Loucy (cell line): ENCODE measurements around the gene CCDC51.

ENCODE experiments used
- H2AFZ ChIP-seq: fragments of 200-600 bp; sonication (generic); 2 replicates; pipeline ENCODE4 v1.6.0; 2016; ENCODE audit warnings: antibody characterized with exemption, mild to moderate bottlenecking, low read length, moderate library complexity
- H3F3A ChIP-seq: fragments of 200-600 bp; 2 replicates; pipeline ENCODE4 v1.6.0; 2016; ENCODE audit warnings: antibody characterized with exemption, low read depth, mild to moderate bottlenecking
- H3K27me3 ChIP-seq: fragments of 200-600 bp; sonication (generic); 2 replicates; pipeline ENCODE4 v1.6.1; 2014; ENCODE audit warnings: low read length, mild to moderate bottlenecking; ENCODE audit not compliant: insufficient read depth, poor library complexity, severe bottlenecking
- H3K36me3 ChIP-seq: fragments of 200-600 bp; sonication (generic); 2 replicates; pipeline ENCODE4 v1.6.1; 2016; ENCODE audit warnings: low read length; ENCODE audit not compliant: insufficient read depth
- H3K4me1 ChIP-seq: fragments of 200-600 bp; sonication (generic); 2 replicates; pipeline ENCODE4 v1.5.1; 2014; ENCODE audit warnings: low read length, mild to moderate bottlenecking; ENCODE audit not compliant: insufficient read depth, poor library complexity, severe bottlenecking
- H3K4me2 ChIP-seq: fragments of 200-600 bp; sonication (generic); 2 replicates; pipeline ENCODE4 v1.6.0; 2014; ENCODE audit warnings: antibody characterized with exemption, low read length, low read depth, mild to moderate bottlenecking; ENCODE audit not compliant: poor library complexity, severe bottlenecking
- H3K4me3 ChIP-seq: fragments of 200-600 bp; sonication (generic); 2 replicates; pipeline ENCODE4 v1.5.1; 2014; ENCODE audit warnings: low read length, mild to moderate bottlenecking, mixed read lengths; ENCODE audit not compliant: poor library complexity, severe bottlenecking
- H3K79me2 ChIP-seq: fragments of 200-600 bp; sonication (generic); 2 replicates; pipeline ENCODE4 v1.6.1; 2014; ENCODE audit warnings: low read length; ENCODE audit not compliant: insufficient read depth
- H3K9ac ChIP-seq: fragments of 200-600 bp; sonication (generic); 2 replicates; pipeline ENCODE4 v1.6.0; 2014; ENCODE audit warnings: mild to moderate bottlenecking, low read depth, low read length, moderate library complexity; ENCODE audit not compliant: poor library complexity, severe bottlenecking
- H3K9me2 ChIP-seq: fragments of 200-600 bp; sonication (generic); replicated peaks from 2 replicates; pipeline ENCODE4 v1.6.1; 2016; ENCODE audit warnings: low read depth, low read length, mixed read lengths
- H3K9me3 ChIP-seq: fragments of 200-600 bp; sonication (generic); 2 replicates; pipeline ENCODE4 v1.6.1; 2014; ENCODE audit warnings: mild to moderate bottlenecking, antibody characterized with exemption, low read length, low read depth; ENCODE audit not compliant: insufficient read depth
- H4K20me1 ChIP-seq: fragments of 200-600 bp; sonication (generic); 2 replicates; pipeline ENCODE4 v1.6.0; 2014; ENCODE audit warnings: antibody characterized with exemption, low read length, mild to moderate bottlenecking; ENCODE audit not compliant: insufficient read depth, poor library complexity, severe bottlenecking
- EZH2phosphoT487 ChIP-seq: fragments of 200-600 bp; IDR thresholded peaks from 2 replicates; pipeline ENCODE4 v1.6.1; 2018; ENCODE audit warnings: antibody characterized with exemption, mild to moderate bottlenecking, moderate library complexity, borderline replicate concordance
- TF ChIP-seq, protein P1 (sequence below): fragments of 200-600 bp; sonication (generic); conservative IDR thresholded peaks from 2 replicates; pipeline ENCODE4 v1.5.1; 2014; ENCODE audit warnings: mild to moderate bottlenecking, antibody characterized with exemption, low read length

Gene CCDC51

DNA sequence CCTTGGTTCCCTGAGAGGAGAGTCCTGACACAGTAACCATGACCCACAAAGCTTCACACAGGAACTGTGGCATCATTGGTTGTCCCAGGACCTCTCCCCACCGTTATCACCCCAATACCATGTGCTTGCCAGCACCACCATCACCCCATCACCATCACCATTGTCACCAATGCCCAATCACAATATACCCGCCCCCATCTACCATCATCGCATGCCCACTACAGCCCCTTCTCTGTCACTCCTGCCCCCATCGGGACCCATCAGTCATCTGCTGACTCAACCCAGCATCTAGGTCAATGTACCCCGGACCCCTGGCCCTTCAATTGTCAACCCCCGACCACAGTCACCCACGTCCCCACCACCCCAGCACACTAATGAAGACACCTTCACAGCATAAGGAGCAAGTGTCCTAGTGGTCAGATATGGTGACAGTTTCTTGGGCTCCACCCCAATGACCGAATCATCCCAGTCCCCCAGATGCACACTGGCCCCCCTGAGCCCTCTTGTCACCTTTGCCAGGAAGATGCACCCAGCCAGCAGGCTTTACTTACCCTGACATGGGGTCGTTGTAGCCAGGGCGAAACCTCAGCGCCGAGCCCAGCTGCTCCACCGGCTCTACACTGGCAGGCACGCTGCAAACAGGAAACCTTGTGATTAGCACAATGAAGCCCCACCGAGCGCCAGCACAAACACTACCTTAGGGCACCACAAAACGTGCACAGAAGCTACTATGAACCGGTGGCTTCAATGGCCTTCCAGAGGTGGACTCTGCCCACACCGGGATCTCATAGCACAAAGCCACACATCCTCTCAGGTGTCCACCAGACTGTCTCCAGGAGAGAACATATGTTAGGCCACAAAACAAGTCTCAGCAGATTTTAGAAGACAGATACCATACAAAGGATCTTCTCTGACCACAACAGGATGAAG lies 39.0 kb upstream of the CCDC51 start:
- Histone ChIP-seq H3K4me1 (peaks cover 18% of the 10 kb centered on the region), H3K36me3 (no peaks in the 10 kb centered on the region), H3K9me2 (no peaks in the 10 kb centered on the region), H3F3A (no peaks in the 10 kb centered on the region), H3K9ac (peak overlapping the region; percentile 43), H4K20me1 (no peaks in the 10 kb centered on the region), H3K79me2 (no peaks in the 10 kb centered on the region), H3K4me2 (peak overlapping the region; percentile 63), H3K4me3 (peak overlapping the region; percentile 60), H2AFZ (no peak overlapping the region), H3K27me3 (no peaks in the 10 kb centered on the region), H3K9me3 (no peaks in the 10 kb centered on the region)
- no peak for TF ChIP-seq EZH2phosphoT487
- TF ChIP-seq, protein P1, sequence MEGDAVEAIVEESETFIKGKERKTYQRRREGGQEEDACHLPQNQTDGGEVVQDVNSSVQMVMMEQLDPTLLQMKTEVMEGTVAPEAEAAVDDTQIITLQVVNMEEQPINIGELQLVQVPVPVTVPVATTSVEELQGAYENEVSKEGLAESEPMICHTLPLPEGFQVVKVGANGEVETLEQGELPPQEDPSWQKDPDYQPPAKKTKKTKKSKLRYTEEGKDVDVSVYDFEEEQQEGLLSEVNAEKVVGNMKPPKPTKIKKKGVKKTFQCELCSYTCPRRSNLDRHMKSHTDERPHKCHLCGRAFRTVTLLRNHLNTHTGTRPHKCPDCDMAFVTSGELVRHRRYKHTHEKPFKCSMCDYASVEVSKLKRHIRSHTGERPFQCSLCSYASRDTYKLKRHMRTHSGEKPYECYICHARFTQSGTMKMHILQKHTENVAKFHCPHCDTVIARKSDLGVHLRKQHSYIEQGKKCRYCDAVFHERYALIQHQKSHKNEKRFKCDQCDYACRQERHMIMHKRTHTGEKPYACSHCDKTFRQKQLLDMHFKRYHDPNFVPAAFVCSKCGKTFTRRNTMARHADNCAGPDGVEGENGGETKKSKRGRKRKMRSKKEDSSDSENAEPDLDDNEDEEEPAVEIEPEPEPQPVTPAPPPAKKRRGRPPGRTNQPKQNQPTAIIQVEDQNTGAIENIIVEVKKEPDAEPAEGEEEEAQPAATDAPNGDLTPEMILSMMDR: no peak

DNA sequence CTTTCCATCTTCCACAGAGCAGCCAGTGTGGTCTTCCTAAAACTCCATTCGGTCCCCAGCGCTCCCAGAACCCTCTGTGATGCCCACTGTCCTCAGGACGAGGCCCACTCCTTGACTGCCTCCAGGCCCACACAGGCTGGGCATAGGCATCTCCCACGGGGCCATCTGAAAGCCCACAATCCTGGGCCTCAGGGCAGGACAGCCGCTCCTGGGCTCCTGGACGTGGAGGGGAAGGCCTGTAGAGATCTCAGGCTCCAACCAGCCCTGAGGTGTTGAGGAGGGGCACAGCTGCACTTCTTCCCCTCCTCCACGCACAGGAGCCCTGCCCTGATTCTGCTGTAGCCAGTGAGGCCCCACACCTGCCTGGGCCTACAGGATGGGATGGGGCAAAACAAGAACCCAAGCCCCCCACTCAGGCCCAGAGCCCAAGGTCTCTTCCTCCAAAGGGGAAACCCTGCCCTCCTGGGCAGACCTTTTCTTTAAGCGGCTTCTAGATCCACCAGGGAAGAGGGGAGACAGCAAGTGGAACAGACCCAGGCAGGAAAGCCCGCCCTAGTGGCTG lies 38.1 kb upstream of the CCDC51 start:
- peaks cover 24% of the 10 kb centered on the region for H3K4me1 ChIP-seq
- TF ChIP-seq EZH2phosphoT487: no peak
- TF ChIP-seq, protein P1: no peak
- H3K79me2 ChIP-seq: no peaks in the 10 kb centered on the region
- H3K36me3 ChIP-seq: no peaks in the 10 kb centered on the region
- no peaks in the 10 kb centered on the region for H3K27me3 ChIP-seq
- no peaks in the 10 kb centered on the region for H3K9me2 ChIP-seq
- no peaks in the 10 kb centered on the region for H4K20me1 ChIP-seq
- no peaks in the 10 kb centered on the region for H3F3A ChIP-seq
- no peak overlapping the region for H2AFZ ChIP-seq
- H3K4me3 ChIP-seq: peak overlapping the region; percentile 60
- peak overlapping the region; percentile 63 for H3K4me2 ChIP-seq
- no peaks in the 10 kb centered on the region for H3K9me3 ChIP-seq
- peak overlapping the region; percentile 43 for H3K9ac ChIP-seq

DNA sequence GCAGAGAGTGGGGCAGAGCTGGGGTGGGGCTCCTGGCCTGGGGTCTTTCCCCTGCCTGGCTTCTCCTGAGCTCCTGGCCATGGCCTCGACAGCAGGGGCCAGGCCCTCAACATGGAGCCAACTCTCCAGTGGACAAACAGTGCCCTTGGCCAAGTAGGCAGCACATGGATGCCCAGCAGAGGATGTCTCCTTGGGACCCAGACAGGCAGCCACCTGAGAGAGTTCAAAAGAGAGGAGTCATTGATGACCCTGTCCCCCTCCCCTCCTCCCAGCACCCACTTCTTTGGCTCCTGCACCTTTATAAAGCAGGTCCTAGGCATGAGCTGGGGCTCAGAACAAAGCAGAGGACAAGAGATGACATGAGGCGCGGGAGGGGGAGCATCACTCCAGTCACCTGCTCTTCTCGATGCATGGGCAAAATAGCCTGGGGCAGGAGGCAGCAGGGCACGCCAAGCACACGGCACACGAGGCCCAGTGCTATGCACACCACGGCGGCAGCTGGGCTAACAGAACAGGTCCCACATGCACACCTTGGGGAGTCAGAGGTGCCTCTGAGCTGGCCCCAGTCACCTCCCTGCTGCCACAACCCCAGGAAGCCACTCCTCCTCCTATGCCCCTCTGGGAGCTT lies 36.6 kb upstream of the CCDC51 start:
- no peak overlapping the region for H3K9ac ChIP-seq
- H4K20me1 ChIP-seq: no peaks in the 10 kb centered on the region
- no peaks in the 10 kb centered on the region for H3K36me3 ChIP-seq
- H3K4me2 ChIP-seq: no peak overlapping the region
- H2AFZ ChIP-seq: no peak overlapping the region
- H3K4me1 ChIP-seq: peaks cover 24% of the 10 kb centered on the region
- H3F3A ChIP-seq: no peaks in the 10 kb centered on the region
- H3K27me3 ChIP-seq: no peaks in the 10 kb centered on the region
- peaks cover 11% of the 10 kb centered on the region; the same call in 1 of the 2 replicates for H3K79me2 ChIP-seq
- H3K9me3 ChIP-seq: no peaks in the 10 kb centered on the region
- no peak for TF ChIP-seq EZH2phosphoT487
- TF ChIP-seq, protein P1: no peak
- H3K4me3 ChIP-seq: no peak overlapping the region
- H3K9me2 ChIP-seq: no peaks in the 10 kb centered on the region
